Effector memory CD8-positive, alpha-beta T cell (primary cell): ENCODE measurements around the gene TMSB10.
A peak's percentile ranks its signal among the peaks of the same experiment; 100 is the strongest.
"Not testable (repeated sequence)": the region's sequence is repeated elsewhere in the genome, so short reads cannot be mapped to it uniquely, and the experiment has no call there.

Source experiments
- ATAC-seq: fragments of 150-1000 bp; cut with Tn5 transposase; replicated peaks from 2 replicates; pipeline ENCODE4 v1.10.0; 2021; ENCODE audit warnings: mild to moderate bottlenecking, moderate library complexity
- DNase-seq, 3 experiments: peaks; one replicate each; pipeline ENCODE4 v3.0.0; 2021
- H3K27ac Mint-ChIP-seq, 2 donors: one replicate each; pipeline ENCODE4 v1.8.0; 2022; ENCODE audit warnings: mild to moderate bottlenecking in 2 of 2, mixed read lengths in 2 of 2, moderate library complexity in 2 of 2
- H3K27me3 Mint-ChIP-seq, 2 donors: one replicate each; pipeline ENCODE4 v1.8.0; 2022; ENCODE audit warnings: mixed read lengths in 2 of 2
- H3K36me3 Mint-ChIP-seq: one replicate; pipeline ENCODE4 v1.8.0; 2022; ENCODE audit warnings: mild to moderate bottlenecking, moderate library complexity, mixed read lengths; ENCODE audit not compliant: insufficient read depth
- H3K4me1 Mint-ChIP-seq, 2 donors: one replicate each; pipeline ENCODE4 v1.8.0; 2022; ENCODE audit warnings: low read depth in 2 of 2, mixed read lengths in 2 of 2
- H3K4me3 Mint-ChIP-seq, 2 donors: one replicate each; pipeline ENCODE4 v1.8.0; 2022; ENCODE audit warnings: mild to moderate bottlenecking in 2 of 2, mixed read lengths in 2 of 2, moderate library complexity in 2 of 2
- H3K9me3 Mint-ChIP-seq, 2 donors: one replicate each; pipeline ENCODE4 v1.8.0; 2022; ENCODE audit warnings: mixed read lengths in 2 of 2

Gene TMSB10

GRCh38 chr2:84900971-84901370 is 4.5 kb upstream of the TMSB10 start:
- H3K36me3 Mint-ChIP-seq = peaks cover 13% of the 10 kb centered on the region
- ATAC-seq (no peak), DNase-seq (no peak)
- no peaks in the 10 kb centered on the region for H3K9me3 Mint-ChIP-seq
- H3K4me3 Mint-ChIP-seq = no peak overlapping the region
- no peaks in the 10 kb centered on the region for H3K27me3 Mint-ChIP-seq
- peaks cover 22 to 24% of the 10 kb centered on the region in 2 donors for H3K4me1 Mint-ChIP-seq
- H3K27ac Mint-ChIP-seq = no peak overlapping the region

GRCh38 chr2:84901593-84902120 is 3.8 kb upstream of the TMSB10 start:
- H3K4me3 Mint-ChIP-seq = no peak overlapping the region
- no peaks in the 10 kb centered on the region for H3K27me3 Mint-ChIP-seq
- H3K9me3 Mint-ChIP-seq = no peaks in the 10 kb centered on the region
- DNase-seq (no peak), ATAC-seq (no peak)
- peaks cover 25 to 26% of the 10 kb centered on the region in 2 donors for H3K4me1 Mint-ChIP-seq
- H3K36me3 Mint-ChIP-seq = peaks cover 19% of the 10 kb centered on the region
- H3K27ac Mint-ChIP-seq = no peak overlapping the region

GRCh38 chr2:84902526-84902925 is 2.9 kb upstream of the TMSB10 start:
- Mint-ChIP-seq H3K36me3 (peaks cover 28% of the 10 kb centered on the region), H3K4me3 (no peak overlapping the region), H3K4me1 (peaks cover 29 to 31% of the 10 kb centered on the region in 2 donors), H3K27ac (no peak overlapping the region), H3K9me3 (no peaks in the 10 kb centered on the region), H3K27me3 (no peaks in the 10 kb centered on the region)
- DNase-seq (no peak), ATAC-seq (no peak)

- H3K27ac Mint-ChIP-seq = peak overlapping the region in 1 of 2 donors; percentile 75
- ATAC-seq (no peak), DNase-seq (no peak)
- H3K4me1 Mint-ChIP-seq = peaks cover 30% of the 10 kb centered on the region in 2 donors
- no peaks in the 10 kb centered on the region for H3K27me3 Mint-ChIP-seq
- peaks cover 38% of the 10 kb centered on the region for H3K36me3 Mint-ChIP-seq
- H3K9me3 Mint-ChIP-seq = peaks cover 1% of the 10 kb centered on the region in 2 donors
- peak overlapping the region; percentile 95 to 98 for H3K4me3 Mint-ChIP-seq
Observed at GRCh38 chr2:84904151-84904550, 1.3 kb upstream of the TMSB10 start.

- Mint-ChIP-seq H3K27me3 (no peaks in the 10 kb centered on the region), H3K36me3 (peaks cover 43% of the 10 kb centered on the region), H3K9me3 (peaks cover 7% of the 10 kb centered on the region in 2 donors), H3K4me3 (peak overlapping the region; percentile 95 to 98), H3K4me1 (peaks cover 36% of the 10 kb centered on the region in 2 donors), H3K27ac (peak overlapping the region; percentile 75 to 76)
- ATAC-seq (no peak), DNase-seq (peak in 1 of 3 experiments; percentile 12)
Observed at GRCh38 chr2:84904717-84905174, 710 bp upstream of the TMSB10 start.

DNA sequence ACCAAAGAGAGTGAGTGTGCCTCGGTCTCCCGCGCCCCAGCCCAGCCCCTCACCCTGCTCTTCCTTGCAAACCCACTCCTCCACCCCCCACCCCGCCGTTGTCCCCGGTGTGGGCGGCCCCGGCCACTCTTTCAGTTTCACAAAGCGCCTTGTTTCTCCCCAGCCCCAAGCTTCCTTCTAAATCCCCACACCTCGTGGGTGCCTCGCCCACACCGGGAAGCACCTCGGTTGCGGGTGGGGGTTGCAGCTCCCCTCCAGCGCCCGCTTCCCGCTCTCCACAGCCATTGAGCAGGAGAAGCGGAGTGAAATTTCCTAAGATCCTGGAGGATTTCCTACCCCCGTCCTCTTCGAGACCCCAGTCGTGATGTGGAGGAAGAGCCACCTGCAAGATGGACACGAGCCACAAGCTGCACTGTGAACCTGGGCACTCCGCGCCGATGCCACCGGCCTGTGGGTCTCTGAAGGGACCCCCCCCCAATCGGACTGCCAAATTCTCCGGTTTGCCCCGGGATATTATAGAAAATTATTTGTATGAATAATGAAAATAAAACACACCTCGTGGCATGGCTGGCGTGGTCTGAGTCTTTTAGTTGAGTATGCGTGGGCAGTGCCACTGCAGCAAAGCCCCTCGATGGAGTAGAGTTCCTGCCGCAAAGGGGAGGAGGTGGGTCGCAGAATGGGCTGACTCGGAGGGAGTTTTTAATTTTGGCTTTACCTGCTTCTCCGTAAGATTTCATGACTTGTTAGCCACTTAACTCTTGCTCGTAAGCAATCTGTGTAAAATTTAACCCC is 848 bp downstream of the TMSB10 start:
- H3K4me1 Mint-ChIP-seq = peaks cover 39 to 40% of the 10 kb centered on the region in 2 donors
- peaks cover 48% of the 10 kb centered on the region for H3K36me3 Mint-ChIP-seq
- peak overlapping the region; percentile 75 to 76 for H3K27ac Mint-ChIP-seq
- no peak for ATAC-seq
- H3K4me3 Mint-ChIP-seq = peak overlapping the region; percentile 95 to 98
- H3K9me3 Mint-ChIP-seq = peaks cover 8 to 10% of the 10 kb centered on the region in 2 donors
- no peaks in the 10 kb centered on the region for H3K27me3 Mint-ChIP-seq
- DNase-seq = peak in 1 of 3 experiments; percentile 16

DNA sequence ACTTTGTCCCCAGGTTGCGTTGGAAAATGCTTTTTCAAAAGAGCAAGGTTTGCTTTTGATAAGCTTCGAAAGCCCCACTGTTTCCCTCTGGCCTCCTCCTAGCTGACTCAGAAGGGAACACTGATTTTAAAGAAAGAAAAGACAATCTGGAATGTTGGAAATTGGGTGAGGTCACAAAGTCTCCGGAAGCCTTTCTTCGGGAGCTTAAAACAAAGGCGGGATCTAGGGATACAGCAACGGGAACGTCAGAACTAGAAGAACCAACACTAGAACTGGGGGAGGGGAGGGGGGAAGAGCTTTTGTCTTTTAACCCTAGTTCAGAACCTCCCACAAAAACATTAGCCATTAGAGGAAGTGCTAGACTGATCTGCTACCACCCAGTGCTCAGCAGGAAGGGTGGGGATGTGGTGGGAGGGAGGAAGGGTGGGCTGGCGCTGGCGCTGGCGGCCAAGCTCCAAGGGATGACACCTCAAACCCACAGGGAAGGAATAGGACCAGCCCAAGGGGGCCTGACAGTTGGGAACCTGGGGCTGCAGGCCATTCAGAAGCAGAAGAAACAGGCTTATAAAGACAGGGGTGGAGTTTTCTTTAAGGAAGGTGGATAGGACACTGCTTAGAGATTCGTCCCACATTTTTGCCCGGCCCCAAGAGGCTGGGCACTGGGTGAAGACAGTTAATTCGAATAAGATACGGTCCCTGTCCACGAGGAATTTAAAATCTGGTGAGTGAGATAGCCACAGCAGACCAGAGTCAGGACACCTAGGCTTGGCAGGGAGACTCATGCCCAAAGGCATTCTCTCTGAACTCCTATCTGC is 1.7 kb downstream of the TMSB10 start:
- H3K27ac Mint-ChIP-seq = peak overlapping the region; percentile 75 to 76
- H3K36me3 Mint-ChIP-seq = peaks cover 48% of the 10 kb centered on the region
- peaks cover 37 to 39% of the 10 kb centered on the region in 2 donors for H3K4me1 Mint-ChIP-seq
- peaks cover 8 to 10% of the 10 kb centered on the region in 2 donors for H3K9me3 Mint-ChIP-seq
- H3K27me3 Mint-ChIP-seq = no peaks in the 10 kb centered on the region
- peak overlapping the region; percentile 95 to 98 for H3K4me3 Mint-ChIP-seq
- DNase-seq (peak in 2 of 3 experiments; percentile 25 to 46), ATAC-seq (peak; percentile 30)

DNA sequence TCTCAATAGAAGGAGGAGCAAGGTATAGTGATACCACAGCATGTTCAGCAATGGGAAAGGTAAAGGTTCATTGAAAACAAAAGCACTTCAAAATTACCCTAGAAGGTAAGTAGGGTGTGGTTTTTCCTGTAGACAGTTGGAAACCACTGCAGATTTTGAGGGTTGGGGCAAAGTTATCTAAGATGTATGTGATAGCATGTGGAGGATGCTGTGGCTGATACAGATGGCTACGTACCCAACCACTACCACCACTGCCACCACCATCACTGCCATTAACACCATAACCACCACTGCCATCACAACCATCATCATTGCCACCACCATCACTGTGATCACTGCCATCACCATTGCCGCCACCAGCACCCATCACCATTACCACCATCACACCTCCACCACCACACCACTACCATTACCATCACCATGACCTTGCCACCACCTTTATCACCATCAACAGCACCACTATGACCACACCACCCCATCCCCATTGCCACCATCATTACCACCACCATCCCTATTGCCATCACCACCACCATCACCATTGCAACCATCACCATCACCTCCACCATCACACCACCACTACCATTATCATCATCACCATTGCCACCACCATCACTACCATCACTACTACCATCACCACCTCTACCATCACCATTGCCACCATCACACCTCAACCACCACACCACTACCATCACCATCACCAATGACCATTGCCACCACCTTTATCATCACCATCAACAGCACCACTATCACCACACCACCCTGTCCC is 3.7 kb downstream of the TMSB10 start:
- ATAC-seq (peak; percentile 54), DNase-seq (peak; percentile 49 to 55 (median 53))
- Mint-ChIP-seq H3K36me3 (peaks cover 47% of the 10 kb centered on the region), H3K9me3 (peaks cover 8 to 10% of the 10 kb centered on the region in 2 donors), H3K27me3 (no peaks in the 10 kb centered on the region), H3K27ac (peak overlapping the region; percentile 75 to 76), H3K4me1 (peaks cover 33 to 37% of the 10 kb centered on the region in 2 donors), H3K4me3 (peak overlapping the region; percentile 95 to 98)

DNA sequence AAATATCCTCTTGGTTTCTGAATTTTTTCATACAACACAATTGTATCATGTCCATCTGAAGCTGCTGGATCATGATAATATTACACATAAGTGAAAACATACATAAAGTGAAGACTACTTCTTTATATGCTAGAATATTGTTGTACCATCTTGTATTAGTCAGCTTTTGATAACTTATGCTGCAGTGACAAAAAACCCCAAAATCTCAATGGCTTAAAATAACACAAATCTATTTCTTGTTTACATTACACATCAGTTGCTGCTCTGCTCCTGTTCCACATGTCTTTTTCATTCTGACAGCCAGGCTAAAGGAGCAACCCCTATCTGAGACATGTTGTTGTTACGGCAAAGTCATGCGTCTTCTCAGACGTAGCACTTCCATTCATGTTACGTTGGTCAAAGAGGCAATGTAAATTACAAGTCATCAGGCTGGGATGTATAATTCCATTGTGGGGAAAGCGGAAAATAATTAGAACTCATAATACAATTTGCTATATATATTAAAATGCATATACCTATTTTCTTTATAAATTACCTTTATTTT is 5.8 kb downstream of the TMSB10 start:
- no peaks in the 10 kb centered on the region for H3K27me3 Mint-ChIP-seq
- ATAC-seq (no peak), DNase-seq (no peak)
- peaks cover 8 to 10% of the 10 kb centered on the region in 2 donors for H3K9me3 Mint-ChIP-seq
- no peak overlapping the region for H3K27ac Mint-ChIP-seq
- H3K4me3 Mint-ChIP-seq = no peak overlapping the region
- peaks cover 33% of the 10 kb centered on the region for H3K36me3 Mint-ChIP-seq
- peaks cover 31 to 36% of the 10 kb centered on the region in 2 donors for H3K4me1 Mint-ChIP-seq

DNA sequence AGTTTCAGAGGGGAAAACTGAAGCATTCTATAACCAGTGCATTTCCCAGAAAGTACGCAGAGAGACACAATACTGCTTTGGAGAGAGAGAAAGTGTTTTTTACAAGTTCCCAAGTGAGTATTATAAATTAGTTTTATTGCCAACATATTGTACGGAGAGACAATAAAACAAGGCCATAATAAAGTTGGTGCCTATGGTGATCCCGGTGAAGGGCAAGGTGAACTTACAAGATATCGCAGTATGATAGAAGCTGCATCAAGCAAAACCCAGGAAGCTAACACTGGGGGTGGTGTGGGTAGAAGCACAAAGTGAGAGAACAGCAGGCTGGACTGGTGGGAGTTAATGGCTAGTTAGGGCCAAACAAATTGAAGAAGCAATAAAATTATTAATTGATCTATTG is 7.5 kb downstream of the TMSB10 start:
- Mint-ChIP-seq H3K4me1 (peaks cover 19 to 20% of the 10 kb centered on the region in 2 donors), H3K9me3 (peaks cover 8 to 10% of the 10 kb centered on the region in 2 donors), H3K36me3 (peaks cover 16% of the 10 kb centered on the region), H3K27ac (no peak overlapping the region), H3K27me3 (no peaks in the 10 kb centered on the region), H3K4me3 (no peak overlapping the region)
- DNase-seq = no peak
- ATAC-seq = no peak

DNA sequence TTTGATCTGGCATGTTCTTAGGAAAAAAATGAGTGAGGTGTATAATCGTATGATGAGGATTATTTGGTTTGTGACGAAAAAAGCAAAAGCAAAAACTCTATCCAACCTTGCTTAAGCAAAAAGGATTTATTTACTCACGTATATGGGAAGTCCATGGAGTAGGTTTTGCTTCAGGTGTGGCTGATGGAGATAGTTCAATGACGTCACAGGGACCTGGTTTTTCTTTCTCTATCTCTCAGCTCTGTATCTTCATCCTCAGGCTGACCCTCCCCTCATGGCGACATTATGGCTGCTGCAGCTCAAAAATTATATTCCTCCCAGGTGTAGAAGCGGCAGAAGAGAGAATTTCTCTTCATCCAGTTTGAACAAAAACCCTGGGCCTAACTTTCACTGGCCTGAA is 8.9 kb downstream of the TMSB10 start:
- no peak overlapping the region for H3K27ac Mint-ChIP-seq
- H3K4me3 Mint-ChIP-seq = no peak overlapping the region
- peaks cover 7 to 8% of the 10 kb centered on the region in 2 donors for H3K4me1 Mint-ChIP-seq
- no peaks in the 10 kb centered on the region for H3K27me3 Mint-ChIP-seq
- DNase-seq (no peak), ATAC-seq (no peak)
- H3K9me3 Mint-ChIP-seq = peaks cover 5 to 7% of the 10 kb centered on the region in 2 donors
- peaks cover 8% of the 10 kb centered on the region for H3K36me3 Mint-ChIP-seq

GRCh38 chr2:84915675-84916074 is 10.2 kb downstream of the TMSB10 start:
- H3K27ac Mint-ChIP-seq, H3K4me1 Mint-ChIP-seq, H3K36me3 Mint-ChIP-seq, H3K4me3 Mint-ChIP-seq, DNase-seq, ATAC-seq, H3K9me3 Mint-ChIP-seq, H3K27me3 Mint-ChIP-seq: not testable (repeated sequence)
